ENCODE data around the gene OR8B8. TPM values are rescaled to one million over a fixed set of nuclear protein-coding genes. Genes with fewer than 3 reads are reported as not detected.

The OR8B8 gene
- total RNA-seq (2014; rRNA removed; shearing (Covaris generic)) (not detected in 2 replicates), total RNA-seq (2022) (not detected in 2 replicates), Bru-seq, nascent RNA (not detected), BruChase-seq, experiment 1, labeled RNA remaining after a 6-hour chase (not detected), BruChase-seq, experiment 2, labeled RNA remaining after a 2-hour chase (not detected)
- long read RNA-seq = 0 reads

- ChIA-PET POLR2A (no interaction called here), CTCF (ENCODE audit: unreplicated experiment) (no interaction called here)
- Histone ChIP-seq H3K4me1 (ENCODE audit: insufficient read depth, low read length, poor library complexity, severe bottlenecking) (no peaks in the 10 kb centered on the region), H2AFZ (ENCODE audit: low read length) (no peak within 1 kb of the TSS), H3K79me2 (ENCODE audit: insufficient read depth, low read depth, low read length) (no peaks in the 10 kb centered on the region), H3K27ac (ENCODE audit: low read depth, low read length, poor library complexity, severe bottlenecking) (no peak within 1 kb of the TSS), H3K36me3 (ENCODE audit: insufficient read depth, low read length) (no peaks in the 10 kb centered on the region), H3K4me3 (ENCODE audit: low read depth, low read length, poor library complexity, severe bottlenecking) (no peak within 1 kb of the TSS), H3K9me3 (ENCODE audit: low read length) (no peaks in the 10 kb centered on the region), H4K20me1 (ENCODE audit: insufficient read depth, low read length) (no peaks in the 10 kb centered on the region), H3K4me2 (ENCODE audit: low read length) (no peak within 1 kb of the TSS), H3K9me2 (ENCODE audit: insufficient read depth, low read length) (no peaks in the 10 kb centered on the region)
- BruUV-seq (replicated peaks) = no TSS peak
- no peak for DNase-seq (ENCODE audit: low spot score)
- no peak for TF ChIP-seq EZH2phosphoT487 (IDR thresholded peaks at IDR 0.05; ENCODE audit: borderline replicate concordance, low read depth, low read length)
- TF ChIP-seq, protein P1, sequence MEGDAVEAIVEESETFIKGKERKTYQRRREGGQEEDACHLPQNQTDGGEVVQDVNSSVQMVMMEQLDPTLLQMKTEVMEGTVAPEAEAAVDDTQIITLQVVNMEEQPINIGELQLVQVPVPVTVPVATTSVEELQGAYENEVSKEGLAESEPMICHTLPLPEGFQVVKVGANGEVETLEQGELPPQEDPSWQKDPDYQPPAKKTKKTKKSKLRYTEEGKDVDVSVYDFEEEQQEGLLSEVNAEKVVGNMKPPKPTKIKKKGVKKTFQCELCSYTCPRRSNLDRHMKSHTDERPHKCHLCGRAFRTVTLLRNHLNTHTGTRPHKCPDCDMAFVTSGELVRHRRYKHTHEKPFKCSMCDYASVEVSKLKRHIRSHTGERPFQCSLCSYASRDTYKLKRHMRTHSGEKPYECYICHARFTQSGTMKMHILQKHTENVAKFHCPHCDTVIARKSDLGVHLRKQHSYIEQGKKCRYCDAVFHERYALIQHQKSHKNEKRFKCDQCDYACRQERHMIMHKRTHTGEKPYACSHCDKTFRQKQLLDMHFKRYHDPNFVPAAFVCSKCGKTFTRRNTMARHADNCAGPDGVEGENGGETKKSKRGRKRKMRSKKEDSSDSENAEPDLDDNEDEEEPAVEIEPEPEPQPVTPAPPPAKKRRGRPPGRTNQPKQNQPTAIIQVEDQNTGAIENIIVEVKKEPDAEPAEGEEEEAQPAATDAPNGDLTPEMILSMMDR (conservative IDR thresholded peaks at IDR 0.05; ENCODE audit: low read length) = no peak
- intact Hi-C loops (cut with micrococcal nuclease; ENCODE audit: unreplicated experiment) = no loop called here
Measured at GRCh38 chr11:124445646-124446150, at the start of gene OR8B8. OR8B8 (minus strand) TSS chr11:124445696; CDS start chr11:124441085, 4,611 bp downstream.

- no peak overlapping the region for H3K27ac ChIP-seq (ENCODE audit: low read depth, low read length, poor library complexity, severe bottlenecking)
- ChIA-PET POLR2A (no interaction called here), CTCF (ENCODE audit: unreplicated experiment) (no interaction called here)
- H3K79me2 ChIP-seq (ENCODE audit: insufficient read depth, low read depth, low read length) = no peaks in the 10 kb centered on the region
- H2AFZ ChIP-seq (ENCODE audit: low read length) = no peak overlapping the region
- H3K4me2 ChIP-seq (ENCODE audit: low read length) = no peak overlapping the region
- no peak for TF ChIP-seq EZH2phosphoT487 (IDR thresholded peaks at IDR 0.05; ENCODE audit: borderline replicate concordance, low read depth, low read length)
- no TSS peak for BruUV-seq (replicated peaks)
- intact Hi-C loops (cut with micrococcal nuclease; ENCODE audit: unreplicated experiment) = no loop called here
- H3K36me3 ChIP-seq (ENCODE audit: insufficient read depth, low read length) = no peaks in the 10 kb centered on the region
- H3K9me2 ChIP-seq (ENCODE audit: insufficient read depth, low read length) = no peaks in the 10 kb centered on the region
- H4K20me1 ChIP-seq (ENCODE audit: insufficient read depth, low read length) = no peaks in the 10 kb centered on the region
- H3K4me3 ChIP-seq (ENCODE audit: low read depth, low read length, poor library complexity, severe bottlenecking) = no peak overlapping the region
- no peaks in the 10 kb centered on the region for H3K4me1 ChIP-seq (ENCODE audit: insufficient read depth, low read length, poor library complexity, severe bottlenecking)
- H3K9me3 ChIP-seq (ENCODE audit: low read length) = no peaks in the 10 kb centered on the region
- no peak for DNase-seq (ENCODE audit: low spot score)
Measured at GRCh38 chr11:124493016-124493655, 47.6 kb upstream of the OR8B8 start.

DNA sequence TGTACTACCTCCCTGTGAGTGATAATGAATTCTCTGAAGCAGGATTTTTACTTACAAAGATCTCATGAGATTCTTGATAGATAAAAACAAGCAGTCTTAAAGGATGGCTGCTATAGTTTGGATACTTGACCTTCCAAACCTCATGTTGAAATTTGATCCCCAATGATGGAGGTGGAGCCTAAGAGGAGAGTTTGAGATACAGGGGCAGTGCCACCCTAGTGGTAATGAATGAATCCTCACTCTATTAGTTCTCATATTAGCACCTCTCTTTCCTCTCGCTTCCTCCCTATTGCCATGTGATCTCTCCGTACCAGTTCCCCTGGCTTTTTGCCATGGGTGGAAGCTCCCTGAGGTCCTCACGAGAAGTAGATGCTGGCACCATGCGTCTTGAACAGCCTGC lies 37.9 kb upstream of the OR8B8 start:
- BruUV-seq (replicated peaks) = no TSS peak
- H2AFZ ChIP-seq (ENCODE audit: low read length) = no peak overlapping the region
- TF ChIP-seq, protein P1 (conservative IDR thresholded peaks at IDR 0.05; ENCODE audit: low read length) = no peak
- TF ChIP-seq EZH2phosphoT487 (IDR thresholded peaks at IDR 0.05; ENCODE audit: borderline replicate concordance, low read depth, low read length) = no peak
- intact Hi-C loops (cut with micrococcal nuclease; ENCODE audit: unreplicated experiment) = no loop called here
- H3K9me3 ChIP-seq (ENCODE audit: low read length) = no peaks in the 10 kb centered on the region
- H3K9me2 ChIP-seq (ENCODE audit: insufficient read depth, low read length) = no peaks in the 10 kb centered on the region
- no peak overlapping the region for H3K4me3 ChIP-seq (ENCODE audit: low read depth, low read length, poor library complexity, severe bottlenecking)
- H4K20me1 ChIP-seq (ENCODE audit: insufficient read depth, low read length) = no peaks in the 10 kb centered on the region
- H3K4me1 ChIP-seq (ENCODE audit: insufficient read depth, low read length, poor library complexity, severe bottlenecking) = no peaks in the 10 kb centered on the region
- no peak for DNase-seq (ENCODE audit: low spot score)
- H3K27ac ChIP-seq (ENCODE audit: low read depth, low read length, poor library complexity, severe bottlenecking) = no peak overlapping the region
- H3K79me2 ChIP-seq (ENCODE audit: insufficient read depth, low read depth, low read length) = no peaks in the 10 kb centered on the region
- CTCF ChIA-PET (ENCODE audit: unreplicated experiment) = no interaction called here
- no peak overlapping the region for H3K4me2 ChIP-seq (ENCODE audit: low read length)
- no peaks in the 10 kb centered on the region for H3K36me3 ChIP-seq (ENCODE audit: insufficient read depth, low read length)
- POLR2A ChIA-PET = no interaction called here

Data from OCI-LY7 (cell line).